NCI-H187 treated with DMSO at 0.1 percent for 48 hours (cell line): Measurements from ENCODE around the gene NDUFB11.

Source experiments
- DNase-seq: peaks from one replicate; lab custom pipeline; 2025; lab: John Stamatoyannopoulos, UW

The NDUFB11 gene

DNA sequence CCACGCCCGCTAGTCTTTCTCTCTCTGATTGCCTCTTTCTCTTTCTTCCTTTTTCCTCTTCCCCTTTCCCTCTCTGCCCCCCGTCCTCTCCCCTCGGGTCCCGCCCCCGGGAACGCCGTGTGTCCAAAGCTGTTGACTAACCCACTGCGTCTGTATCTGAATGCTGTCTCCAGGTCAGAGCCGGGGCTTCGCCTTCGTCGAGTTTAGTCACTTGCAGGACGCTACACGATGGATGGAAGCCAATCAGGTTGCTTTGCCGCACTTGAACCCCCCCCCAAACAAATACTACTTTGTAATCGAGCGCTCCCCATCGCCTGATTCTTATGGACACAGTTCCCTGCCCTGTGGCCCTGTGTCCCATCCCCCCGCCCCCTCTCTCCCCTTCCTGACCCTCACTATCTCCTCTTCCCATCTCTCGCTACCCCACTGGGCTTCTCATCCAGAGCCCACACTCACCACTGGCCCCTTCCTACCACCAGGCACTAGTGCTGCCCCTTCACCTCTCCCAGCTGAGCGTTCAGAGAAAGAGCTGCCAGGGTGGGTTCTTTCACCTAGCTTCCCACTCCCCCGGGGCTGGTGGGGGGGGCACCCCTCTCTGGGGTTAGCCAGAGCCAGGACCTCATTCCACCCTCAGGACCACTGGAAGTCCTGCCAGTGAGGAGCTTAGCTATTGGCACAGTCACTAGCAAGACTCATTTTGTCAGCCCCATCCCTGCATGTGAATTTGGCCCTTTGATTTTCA lies 30.5 kb upstream of the NDUFB11 start:
- no peak for DNase-seq

DNA sequence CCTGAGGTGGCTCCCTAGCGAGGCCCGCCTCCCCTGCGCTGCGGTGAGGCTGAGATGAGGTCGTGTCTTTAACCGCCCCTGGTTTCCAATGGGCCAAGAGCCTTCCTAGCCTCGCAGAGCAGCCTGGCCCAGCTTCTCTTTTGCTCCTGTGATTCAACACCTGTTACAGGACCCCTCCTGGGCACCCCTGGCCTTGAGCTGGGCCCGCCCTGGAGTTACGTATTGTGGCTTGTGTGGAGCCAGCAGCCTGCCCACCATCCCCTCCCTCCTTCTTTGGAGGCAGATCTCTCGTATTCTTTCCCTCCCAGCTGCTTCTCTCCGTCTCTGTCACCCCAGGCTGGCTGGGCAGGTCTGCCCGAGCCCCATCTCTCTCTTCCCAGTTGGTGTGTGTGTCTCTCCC lies 29.9 kb upstream of the NDUFB11 start:
- DNase-seq, result no peak

DNA sequence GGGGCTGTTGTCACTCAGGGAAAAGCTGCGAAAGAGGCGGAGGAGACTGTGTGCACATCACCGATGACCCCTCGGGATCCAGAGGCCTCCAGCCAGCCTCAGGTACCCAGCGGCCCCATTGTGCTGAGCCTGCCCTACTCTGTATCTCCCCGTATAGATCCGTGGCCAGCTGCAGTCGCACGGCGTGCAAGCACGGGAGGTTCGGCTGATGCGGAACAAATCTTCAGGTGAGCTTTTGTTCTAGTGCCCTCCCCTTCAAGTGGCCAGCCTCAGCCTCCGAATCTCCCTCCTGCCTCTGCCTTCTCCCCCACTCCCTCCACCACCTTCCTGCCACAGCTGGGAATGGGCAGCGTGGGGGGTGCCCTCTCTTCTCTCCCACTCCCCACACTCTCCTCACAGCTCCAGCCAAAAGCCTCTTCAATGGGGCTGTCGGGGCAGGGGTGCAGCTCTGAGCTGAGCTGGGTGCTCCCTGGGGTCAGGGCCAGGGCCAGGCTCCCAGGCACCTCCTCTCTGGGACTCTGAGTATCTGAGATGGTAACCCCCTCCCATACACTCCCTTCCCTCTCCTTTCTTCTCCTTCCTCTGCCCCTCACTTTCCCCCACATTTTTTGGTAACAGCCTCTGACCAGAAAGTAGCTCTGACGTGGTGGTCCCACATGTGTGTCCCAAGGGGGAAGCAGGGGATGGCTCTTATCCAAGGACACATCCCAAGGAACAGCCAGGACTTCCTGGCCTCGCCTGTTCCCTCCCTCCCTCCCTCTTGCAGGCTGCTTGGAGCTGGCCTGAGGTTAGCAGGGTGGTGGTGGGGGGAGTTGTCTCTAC lies 28.7 kb upstream of the NDUFB11 start:
- DNase-seq, result no peak

DNA sequence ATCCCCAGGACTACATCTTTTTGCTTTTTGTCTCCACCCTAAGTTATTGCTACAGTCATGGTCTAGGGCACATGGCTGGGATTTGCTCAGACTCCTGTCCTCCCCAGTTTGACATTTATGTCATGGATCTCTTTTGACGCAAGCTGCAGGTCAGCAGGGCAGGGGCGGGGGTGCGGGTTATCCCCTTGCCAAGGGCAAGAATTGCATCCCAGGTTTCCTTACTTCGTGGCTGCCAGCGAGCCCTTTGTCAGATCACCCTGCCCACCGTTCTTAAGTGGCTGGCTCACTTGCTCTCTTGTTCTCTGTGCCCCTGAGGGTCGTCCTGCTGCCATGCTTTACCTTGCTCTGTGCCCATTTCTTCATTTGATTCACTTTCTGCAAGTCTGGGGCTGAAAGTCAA lies 28.0 kb upstream of the NDUFB11 start:
- DNase-seq, result no peak

DNA sequence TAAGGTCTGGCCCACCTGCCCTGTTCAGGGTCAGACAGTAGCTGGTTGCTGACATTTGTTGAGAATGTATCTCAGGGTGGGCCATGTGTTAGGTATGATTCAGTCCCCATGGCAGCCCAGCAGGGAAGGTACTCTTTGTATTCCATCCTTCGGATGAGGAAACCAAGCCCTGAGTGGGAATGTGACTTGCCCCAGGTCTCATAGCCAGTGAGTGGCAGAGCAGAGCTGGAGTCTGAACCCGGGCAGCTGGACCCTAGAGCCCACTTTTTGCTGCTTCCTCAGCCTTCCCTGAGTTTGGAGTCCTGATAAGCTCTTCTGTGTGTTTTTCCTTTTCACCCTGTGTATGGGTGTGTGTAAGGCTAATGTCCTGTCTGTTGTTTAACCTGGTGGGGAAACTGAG lies 27.5 kb upstream of the NDUFB11 start:
- DNase-seq, result no peak

DNA sequence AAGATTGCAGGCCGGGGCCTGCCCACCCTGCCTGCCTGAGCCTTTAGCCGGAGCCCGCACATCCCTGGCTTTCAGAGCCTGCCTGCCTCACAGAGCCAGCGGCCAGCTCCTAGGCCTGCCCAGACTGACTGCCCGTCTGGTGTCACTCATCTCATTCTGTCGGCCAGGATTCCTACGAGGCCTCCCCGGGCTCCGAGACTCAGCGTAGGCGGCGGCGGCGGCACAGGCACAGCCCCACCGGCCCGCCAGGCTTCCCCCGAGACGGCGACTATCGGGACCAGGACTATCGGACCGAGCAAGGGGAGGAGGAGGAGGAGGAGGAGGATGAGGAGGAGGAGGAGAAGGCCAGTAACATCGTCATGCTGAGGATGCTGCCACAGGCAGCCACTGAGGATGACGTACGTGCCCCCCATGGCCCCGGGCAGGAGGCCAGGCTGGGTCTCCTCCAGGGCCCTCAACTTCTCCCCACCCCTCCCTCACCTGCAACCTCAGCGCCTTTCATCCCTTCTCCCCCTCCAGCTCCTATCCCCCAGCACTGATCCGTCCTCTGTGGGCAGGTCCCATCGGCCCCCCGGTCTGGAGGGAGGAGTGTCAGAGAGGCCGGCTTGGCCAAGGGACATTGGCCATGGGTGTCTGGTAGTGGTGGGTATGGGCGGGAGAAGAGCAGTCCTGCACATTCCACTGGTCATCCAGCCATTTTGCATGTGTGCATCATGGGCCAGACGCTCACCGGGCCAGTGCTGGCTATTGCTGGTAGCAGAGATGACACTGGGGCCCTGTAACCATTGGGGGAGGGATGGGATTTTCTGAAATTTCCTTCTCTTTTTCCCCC lies 26.6 kb upstream of the NDUFB11 start:
- DNase-seq, result no peak

DNA sequence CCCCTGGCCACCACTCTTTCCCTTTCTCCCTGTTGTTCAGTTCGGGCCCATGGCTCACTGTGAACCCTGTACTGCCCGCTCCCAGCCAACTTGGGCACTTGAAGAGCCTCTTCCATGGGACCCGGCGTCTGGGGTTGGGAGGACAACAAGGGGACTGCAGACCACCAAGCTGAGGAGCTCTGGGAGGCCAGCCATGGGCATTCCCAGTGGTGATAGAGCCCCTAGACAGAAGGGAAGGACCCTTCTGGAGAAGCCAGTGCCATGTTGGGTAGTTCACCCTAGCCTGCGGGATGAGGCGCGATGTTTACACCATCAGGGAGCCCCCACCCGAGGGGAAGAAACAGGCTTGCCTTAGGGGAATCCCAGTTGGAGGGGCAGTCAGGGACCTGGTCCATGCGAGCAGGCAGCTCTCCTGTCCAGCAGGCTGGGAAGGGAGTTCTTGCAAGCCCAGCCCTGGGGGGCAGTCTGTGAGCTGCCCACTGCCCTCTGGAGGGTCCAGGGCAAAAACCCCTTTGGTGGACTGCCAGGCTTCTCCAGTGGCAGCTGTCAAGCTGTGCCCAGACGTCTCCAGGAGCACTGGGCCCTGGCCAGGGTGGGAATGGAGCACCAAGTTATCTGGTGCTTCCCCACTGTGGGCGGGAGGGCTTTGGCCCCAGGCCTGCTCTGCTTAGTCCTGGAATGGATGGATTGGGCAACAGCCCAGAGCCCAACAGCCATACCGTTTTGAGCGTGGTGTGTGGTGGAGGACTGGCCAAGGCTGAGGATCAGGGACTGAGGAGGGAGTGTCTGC lies 25.4 kb upstream of the NDUFB11 start:
- no peak for DNase-seq

DNA sequence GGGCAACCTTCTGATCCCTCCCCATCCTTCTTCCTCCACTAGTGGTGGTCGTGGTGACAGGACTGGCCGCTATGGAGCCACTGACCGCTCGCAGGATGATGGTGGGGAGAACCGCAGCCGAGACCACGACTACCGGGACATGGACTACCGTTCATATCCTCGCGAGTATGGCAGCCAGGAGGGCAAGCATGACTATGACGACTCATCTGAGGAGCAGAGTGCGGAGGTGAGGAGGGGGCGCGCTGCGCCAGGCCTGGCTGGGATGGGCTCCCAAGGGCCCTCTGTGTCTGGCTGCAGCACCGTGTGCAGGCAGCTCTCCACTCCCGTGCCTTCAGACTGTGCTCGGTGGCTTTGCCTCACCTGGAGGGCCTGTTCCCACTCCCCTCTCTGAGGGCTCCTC lies 24.8 kb upstream of the NDUFB11 start:
- DNase-seq, result no peak

DNA sequence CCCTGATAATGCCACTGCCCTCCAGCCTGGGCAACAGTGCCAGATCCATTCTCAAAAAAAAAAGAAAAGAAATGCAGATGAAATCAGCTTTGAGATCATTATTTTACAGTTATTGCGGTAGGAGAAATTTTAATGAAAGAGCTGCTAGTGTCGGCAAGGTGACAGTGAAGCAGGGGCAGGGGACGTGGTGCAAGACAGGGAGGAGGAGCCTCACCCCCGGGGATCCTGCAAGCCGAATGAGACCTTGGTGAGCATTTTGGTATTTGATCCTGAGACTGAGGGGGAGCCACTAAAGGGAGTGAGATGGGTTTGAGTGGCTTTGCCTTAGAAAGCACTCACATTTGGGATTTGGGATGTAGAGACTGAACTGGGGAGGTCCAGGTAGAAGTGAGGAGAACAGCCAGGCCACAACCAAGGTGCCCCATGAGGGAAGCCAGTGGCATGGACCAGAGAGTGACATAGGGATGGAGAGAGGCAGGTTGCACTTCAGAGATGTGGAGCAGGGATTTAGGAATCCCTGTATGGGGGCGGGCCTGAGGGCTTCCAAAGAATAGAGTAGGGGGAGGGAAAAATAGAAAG lies 24.1 kb upstream of the NDUFB11 start:
- no peak for DNase-seq

DNA sequence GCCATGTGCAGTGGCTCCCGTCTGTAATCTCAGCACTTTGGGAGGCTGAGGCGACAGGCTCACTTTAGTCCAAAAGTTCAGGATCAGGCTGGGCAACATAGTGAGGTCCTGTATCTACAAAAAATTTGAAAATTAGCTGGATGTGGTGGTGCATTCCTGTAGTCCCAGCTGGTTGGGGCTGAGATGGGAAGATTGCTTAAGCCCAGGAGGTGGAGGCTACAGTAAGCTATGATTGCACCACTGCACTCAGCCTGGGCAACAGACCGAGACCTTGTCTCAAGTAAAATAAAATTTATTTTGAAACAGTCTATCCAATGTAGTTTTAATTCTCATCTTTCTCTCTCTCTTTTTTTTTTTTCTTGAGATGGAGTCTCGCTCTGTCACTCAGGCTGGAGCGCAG lies 21.6 kb upstream of the NDUFB11 start:
- DNase-seq, result no peak

DNA sequence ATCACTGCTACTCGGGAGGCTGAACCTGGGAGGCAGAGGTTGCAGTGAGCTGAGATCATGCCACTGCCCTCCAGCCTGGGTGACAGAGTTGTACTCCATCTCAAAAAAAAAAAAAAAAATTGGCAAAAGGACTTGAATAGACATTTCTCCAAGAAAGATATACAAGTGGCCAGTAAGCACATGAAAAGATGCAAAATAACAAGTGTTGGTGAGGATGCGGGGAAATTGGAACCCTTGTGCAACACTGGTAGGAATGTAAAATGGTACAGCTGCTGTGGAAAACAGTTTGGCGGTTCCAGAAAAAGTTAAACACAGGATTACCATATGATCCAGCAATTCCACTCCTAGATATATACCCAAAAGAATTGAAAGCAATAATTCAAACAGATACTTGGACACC lies 19.9 kb upstream of the NDUFB11 start:
- no peak for DNase-seq

DNA sequence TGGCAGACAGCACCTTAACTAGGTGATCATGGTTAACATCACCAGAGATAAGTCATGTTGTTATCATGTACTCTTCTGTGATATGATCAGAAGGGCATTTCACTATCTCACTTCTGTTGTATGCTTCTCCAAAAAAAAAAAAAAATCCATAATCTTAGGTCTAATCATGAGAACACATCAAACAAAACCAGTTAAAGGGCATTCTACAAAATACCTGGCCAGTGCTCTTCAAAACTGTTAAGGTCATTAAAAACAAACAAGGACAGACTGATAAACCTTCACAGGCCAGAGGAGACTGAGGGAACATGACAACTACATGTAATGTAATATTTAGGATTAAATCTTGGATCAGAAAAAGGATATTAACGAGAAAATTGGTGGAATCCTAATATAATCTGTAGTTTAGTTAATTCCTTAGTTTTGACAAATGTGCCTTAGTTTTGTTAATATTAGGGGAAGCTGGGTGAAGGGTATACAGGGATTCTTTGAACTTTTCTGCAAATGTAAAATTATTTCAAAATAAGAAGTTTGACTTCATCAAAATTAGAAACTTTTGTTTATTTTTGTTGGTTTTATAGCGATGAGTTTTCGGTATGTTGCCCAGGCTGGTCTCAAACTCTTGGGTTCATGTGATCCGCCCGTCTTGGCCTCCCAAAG lies 18.6 kb upstream of the NDUFB11 start:
- no peak for DNase-seq

DNA sequence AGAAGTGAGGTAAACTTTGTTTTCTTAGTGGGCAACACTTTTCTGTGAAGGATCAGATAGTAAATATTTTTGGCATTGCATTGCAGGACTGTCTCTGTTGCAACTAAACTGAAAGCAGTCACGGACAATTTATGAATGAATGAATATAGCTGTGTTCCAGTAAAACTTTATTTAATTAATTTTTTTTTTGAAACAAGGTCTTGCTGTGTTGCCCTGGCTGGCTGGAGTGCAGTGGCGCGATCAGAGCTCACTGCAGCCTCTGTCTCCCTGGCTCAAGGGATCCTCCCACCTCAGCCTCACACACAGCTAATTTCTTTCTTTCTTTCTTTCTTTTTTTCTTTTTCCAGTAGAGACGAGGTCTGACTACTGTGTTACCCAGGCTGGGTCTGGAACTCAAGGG lies 16.3 kb upstream of the NDUFB11 start:
- no peak for DNase-seq

DNA sequence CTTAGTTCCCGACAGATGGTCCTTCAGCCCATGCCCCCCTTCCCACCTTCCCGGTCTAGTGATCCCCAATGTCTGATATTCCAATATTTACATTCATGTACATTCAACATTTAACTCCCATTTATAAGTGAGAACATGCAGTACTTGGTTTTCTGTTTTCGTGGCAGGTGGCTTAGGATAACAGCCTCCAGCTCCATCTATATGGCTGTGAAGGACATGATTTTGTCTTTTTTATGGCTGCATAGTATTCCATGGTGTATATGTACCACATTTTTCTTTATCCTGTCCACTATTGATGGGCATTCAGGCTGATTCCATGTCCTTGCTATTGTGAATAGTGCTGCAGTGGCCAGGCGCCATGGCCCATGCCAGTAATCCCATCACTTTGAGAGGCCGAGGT lies 14.3 kb upstream of the NDUFB11 start:
- DNase-seq, result no peak

DNA sequence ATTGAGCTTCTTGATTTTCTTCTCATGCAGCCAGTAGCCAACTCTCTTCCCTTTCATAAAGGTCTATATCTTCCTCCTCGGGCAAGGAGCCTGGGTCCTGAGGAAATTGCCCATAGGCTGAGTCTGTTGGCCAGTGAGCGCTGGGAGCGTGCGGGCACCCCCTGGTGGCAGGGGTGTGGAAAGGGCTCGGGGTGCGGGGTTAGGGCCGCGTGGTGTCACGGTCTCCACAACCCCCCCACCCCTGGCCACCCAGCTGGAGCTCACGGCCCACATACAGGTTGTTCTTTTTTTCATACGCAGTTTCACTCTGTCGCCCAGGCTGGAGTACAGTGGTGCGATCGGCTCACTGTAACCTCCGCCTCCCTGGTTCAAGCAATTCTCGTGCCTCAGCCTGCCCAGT lies 13.6 kb upstream of the NDUFB11 start:
- no peak for DNase-seq

DNA sequence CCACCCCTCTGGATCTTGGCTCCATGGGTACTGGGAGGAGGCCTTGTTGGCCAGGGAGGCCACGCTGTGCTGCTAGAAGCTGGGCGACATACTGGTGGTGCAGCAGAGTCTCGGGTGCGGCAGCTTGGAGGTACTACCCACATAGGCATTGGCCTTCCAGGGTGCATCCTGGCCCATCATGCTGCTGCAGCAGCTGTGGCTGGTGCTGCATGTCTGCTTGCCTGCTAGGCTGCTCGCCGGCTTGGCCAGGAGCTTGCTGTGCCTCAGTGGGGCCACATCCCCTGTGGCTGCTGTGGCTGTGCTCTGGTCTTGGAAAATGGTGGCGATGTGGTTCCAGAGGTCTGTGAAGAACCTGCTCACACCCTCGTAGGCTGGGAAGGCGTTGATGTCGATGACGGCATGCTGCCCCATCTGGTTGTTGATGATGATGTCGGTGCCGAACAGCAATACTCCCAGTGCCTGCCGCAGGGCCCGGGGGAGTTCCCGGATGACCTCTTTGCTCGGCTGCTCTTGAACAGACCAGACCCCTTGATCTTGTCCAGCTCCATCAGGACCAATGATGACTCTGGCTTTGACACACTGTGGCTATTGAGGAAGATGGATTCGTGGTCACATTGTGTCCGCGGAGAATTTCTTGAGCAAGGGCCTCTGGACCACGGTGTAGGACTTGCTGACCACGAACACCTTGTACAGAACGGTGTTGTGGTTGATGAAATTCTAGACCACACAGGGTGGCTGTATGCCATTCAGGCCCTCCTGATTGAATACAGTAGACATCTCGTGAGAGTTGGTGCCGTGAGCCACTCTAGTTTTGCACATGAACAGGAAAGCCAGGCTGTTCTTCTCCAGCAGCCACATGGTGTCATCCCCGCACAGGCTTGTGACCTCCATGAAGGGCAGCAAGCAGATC lies 12.4 kb upstream of the NDUFB11 start:
- no peak for DNase-seq

DNA sequence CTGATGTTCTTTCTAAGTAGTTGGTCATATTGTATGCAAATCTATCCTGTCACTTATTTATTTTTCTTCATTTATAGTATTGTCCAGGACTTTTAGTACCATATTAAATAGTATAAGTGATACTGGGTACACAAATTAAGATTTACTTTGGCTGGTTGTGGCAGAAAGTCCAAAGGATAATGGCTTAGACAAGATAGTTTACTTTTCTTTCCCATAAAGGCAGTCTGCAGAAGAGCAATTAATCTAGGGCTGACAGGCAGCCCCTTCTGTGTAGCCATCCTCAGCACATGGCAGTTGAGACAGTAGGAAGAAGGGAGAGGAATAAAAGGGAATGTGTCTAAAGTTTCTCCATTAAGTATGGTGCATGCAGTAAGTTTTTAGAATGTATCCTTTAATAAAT lies 6.9 kb upstream of the NDUFB11 start:
- DNase-seq, result no peak

DNA sequence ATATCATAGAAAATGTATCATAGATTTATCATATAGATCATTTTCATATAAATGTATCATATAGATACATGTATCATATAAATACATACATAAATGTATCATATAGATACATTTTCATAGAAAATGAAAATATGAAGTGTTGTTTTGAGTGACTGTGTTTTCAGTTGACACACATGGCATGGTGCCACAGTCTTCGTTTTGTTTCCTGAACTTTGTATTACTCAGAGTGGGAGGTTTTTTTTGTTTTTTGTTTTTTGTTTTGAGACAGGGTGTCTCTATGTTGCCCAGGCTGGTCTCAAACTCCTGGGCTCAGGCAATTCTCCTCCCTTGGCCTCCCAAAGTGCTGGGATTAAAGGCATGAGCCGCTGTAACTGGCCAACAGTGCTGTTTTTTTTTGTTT lies 4.4 kb upstream of the NDUFB11 start:
- no peak for DNase-seq

DNA sequence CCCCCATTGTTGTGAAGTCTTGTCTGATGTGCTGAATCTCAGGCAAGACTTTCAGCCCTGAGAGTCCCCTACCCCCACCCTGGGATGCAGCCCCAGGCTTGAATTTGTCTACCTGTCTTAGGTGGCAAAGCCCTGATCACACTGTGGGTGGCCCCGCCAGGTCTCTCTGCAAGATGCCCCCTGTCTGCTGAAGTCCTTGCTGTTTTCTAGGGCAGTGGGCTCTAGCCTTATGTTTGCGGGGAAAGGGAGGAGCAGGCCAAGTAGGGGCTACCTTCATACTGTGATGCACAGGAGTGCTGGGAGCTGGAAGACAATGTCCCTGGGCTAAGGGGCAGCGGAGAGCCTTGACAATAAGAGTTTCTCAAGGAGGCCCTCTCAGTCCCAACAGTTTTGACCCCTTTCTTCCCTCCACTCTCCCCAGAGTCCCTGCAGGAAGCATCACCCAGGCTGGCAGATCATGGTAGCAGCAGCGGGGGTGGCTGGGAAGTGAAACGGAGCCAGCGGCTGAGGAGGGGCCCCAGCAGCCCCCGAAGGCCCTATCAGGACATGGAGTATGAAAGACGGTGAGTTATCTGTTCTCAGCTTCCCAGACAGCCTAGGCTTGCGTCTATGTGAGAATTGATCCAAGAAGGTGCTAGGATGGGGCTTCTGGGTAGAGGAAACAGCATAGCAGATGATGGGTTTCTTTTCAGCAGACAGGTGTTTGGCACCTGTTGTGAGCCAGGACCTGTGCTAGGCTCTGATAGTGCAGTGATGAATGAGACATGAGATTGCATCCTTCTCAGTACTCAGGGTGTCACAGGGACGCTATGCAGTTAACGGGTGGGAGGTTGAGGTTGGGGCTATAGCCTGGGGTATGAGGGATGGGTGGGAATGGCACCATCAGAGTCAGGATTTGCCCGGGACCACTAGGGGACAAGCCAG lies 2.7 kb upstream of the NDUFB11 start:
- no peak for DNase-seq
